ENCODE measurements around the gene PROK1. TPM values are rescaled to one million over a fixed set of nuclear protein-coding genes. Genes with fewer than 3 reads are reported as not detected.

PROK1 gene
- total RNA-seq, 1 experiment from 2014 or later, result not detected

DNA sequence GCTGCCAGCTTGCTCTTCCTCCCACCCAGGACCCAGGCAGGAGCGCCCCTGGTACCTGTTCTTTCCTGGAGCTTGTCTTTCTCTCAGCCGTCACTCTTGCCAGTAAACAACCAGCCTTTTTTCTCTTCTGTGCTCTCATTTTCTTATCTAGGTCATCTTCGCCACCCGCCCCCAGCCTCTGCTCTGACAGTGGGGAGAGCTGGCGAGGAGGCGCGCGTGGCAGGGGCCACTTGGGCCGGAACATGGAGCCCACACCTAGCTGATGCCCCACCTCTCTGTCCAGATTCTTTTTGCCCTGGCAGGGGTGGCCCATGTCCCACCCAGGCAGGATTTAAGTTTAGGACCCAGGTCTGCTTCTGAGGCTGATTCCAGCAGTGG is 32.3 kb downstream of the PROK1 start:
- no TSS peak for BruUV-seq (replicated peaks)
- Histone ChIP-seq H3K36me3 (ENCODE audit: insufficient read depth, low read length, poor library complexity, severe bottlenecking) (no peaks in the 10 kb centered on the region), H3K27me3 (replicated peaks; ENCODE audit: insufficient read depth, low read depth, low read length, poor library complexity) (no peaks in the 10 kb centered on the region), H3K9me3 (ENCODE audit: low read depth, low read length, poor library complexity, severe bottlenecking) (no peaks in the 10 kb centered on the region), H3K4me1 (ENCODE audit: insufficient read depth, low read length, poor library complexity, severe bottlenecking) (no peaks in the 10 kb centered on the region), H3K4me3 (ENCODE audit: low read depth, low read length, poor library complexity, severe bottlenecking) (no peak overlapping the region), H3K27ac (ENCODE audit: low read depth, low read length, poor library complexity, severe bottlenecking) (no peak overlapping the region)
- TF ChIP-seq EZH2 (IDR thresholded peaks at IDR 0.05; ENCODE audit: borderline replicate concordance, low read depth, low read length, poor library complexity, severe bottlenecking) (no peak), CTCF (conservative IDR thresholded peaks at IDR 0.05; ENCODE audit: low read depth, low read length) (no peak)
- ChIA-PET CTCF (interaction anchor here (1.4 kb wide), 1 partner anchor 13 kb away, joined by 7 read pairs; no protein-coding TSS in a partner anchor), POLR2A (ENCODE audit: low non-redundant PET) (no interaction called here)
- no peak for DNase-seq (ENCODE audit: low spot score)
- intact Hi-C loops (cut with micrococcal nuclease; ENCODE audit: unreplicated experiment), result no loop called here

GRCh38 chr1:110484801-110485200 is 33.9 kb downstream of the PROK1 start:
- CTCF ChIA-PET, result no interaction called here
- Histone ChIP-seq H3K27ac (ENCODE audit: low read depth, low read length, poor library complexity, severe bottlenecking) (no peak overlapping the region), H3K27me3 (replicated peaks; ENCODE audit: insufficient read depth, low read depth, low read length, poor library complexity) (no peaks in the 10 kb centered on the region), H3K9me3 (ENCODE audit: low read depth, low read length, poor library complexity, severe bottlenecking) (no peaks in the 10 kb centered on the region), H3K36me3 (ENCODE audit: insufficient read depth, low read length, poor library complexity, severe bottlenecking) (no peaks in the 10 kb centered on the region), H3K4me1 (ENCODE audit: insufficient read depth, low read length, poor library complexity, severe bottlenecking) (no peaks in the 10 kb centered on the region), H3K4me3 (ENCODE audit: low read depth, low read length, poor library complexity, severe bottlenecking) (no peak overlapping the region)
- intact Hi-C loops (cut with micrococcal nuclease; ENCODE audit: unreplicated experiment), result no loop called here
- POLR2A ChIA-PET (ENCODE audit: low non-redundant PET), result no interaction called here
- BruUV-seq (replicated peaks), result no TSS peak
- TF ChIP-seq EZH2 (IDR thresholded peaks at IDR 0.05; ENCODE audit: borderline replicate concordance, low read depth, low read length, poor library complexity, severe bottlenecking), result no peak
- TF ChIP-seq CTCF (conservative IDR thresholded peaks at IDR 0.05; ENCODE audit: low read depth, low read length), result no peak
- DNase-seq (ENCODE audit: low spot score), result no peak

GRCh38 chr1:110485725-110486124 is 34.8 kb downstream of the PROK1 start:
- CTCF ChIA-PET, result no interaction called here
- DNase-seq (ENCODE audit: low spot score), result no peak
- Histone ChIP-seq H3K4me1 (ENCODE audit: insufficient read depth, low read length, poor library complexity, severe bottlenecking) (no peaks in the 10 kb centered on the region), H3K9me3 (ENCODE audit: low read depth, low read length, poor library complexity, severe bottlenecking) (no peaks in the 10 kb centered on the region), H3K27me3 (replicated peaks; ENCODE audit: insufficient read depth, low read depth, low read length, poor library complexity) (no peaks in the 10 kb centered on the region), H3K27ac (ENCODE audit: low read depth, low read length, poor library complexity, severe bottlenecking) (no peak overlapping the region), H3K36me3 (ENCODE audit: insufficient read depth, low read length, poor library complexity, severe bottlenecking) (no peaks in the 10 kb centered on the region), H3K4me3 (ENCODE audit: low read depth, low read length, poor library complexity, severe bottlenecking) (no peak overlapping the region)
- intact Hi-C loops (cut with micrococcal nuclease; ENCODE audit: unreplicated experiment), result no loop called here
- TF ChIP-seq CTCF (conservative IDR thresholded peaks at IDR 0.05; ENCODE audit: low read depth, low read length) (no peak), EZH2 (IDR thresholded peaks at IDR 0.05; ENCODE audit: borderline replicate concordance, low read depth, low read length, poor library complexity, severe bottlenecking) (no peak)
- POLR2A ChIA-PET (ENCODE audit: low non-redundant PET), result no interaction called here
- no TSS peak for BruUV-seq (replicated peaks)

Data from A673 (cell line).